Vagina (tissue), 2 donors: ENCODE data around the gene MDN1. TPM values are rescaled to one million over a fixed set of nuclear protein-coding genes. Genes with fewer than 3 reads are reported as not detected.

Experiments used
- DNase-seq, 2 donors: peaks; one replicate each; pipeline ENCODE4 v3.0.0-alpha.2; 2017; ENCODE audit errors: extremely low spot score in 2 of 2
- H3K27ac ChIP-seq: fragments of 200-600 bp; sonication (generic); one replicate; pipeline ENCODE4 v1.5.1; 2019
- H3K27me3 ChIP-seq: fragments of 200-600 bp; sonication (generic); one replicate; pipeline ENCODE4 v1.5.1; 2019
- H3K36me3 ChIP-seq, 2 donors: fragments of 200-600 bp; sonication (generic); one replicate each; pipeline ENCODE4 v1.5.1; 2017 to 2019
- H3K4me1 ChIP-seq: fragments of 200-600 bp; sonication (generic); one replicate; pipeline ENCODE4 v1.5.1; 2019
- H3K4me3 ChIP-seq, 2 donors: fragments of 200-600 bp; sonication (generic); 1 replicate in 1 of 2; 2 replicates in 1 of 2; pipeline ENCODE4 v1.5.1; 2016 to 2019
- H3K9me3 ChIP-seq: fragments of 200-600 bp; sonication (generic); one replicate; pipeline ENCODE4 v1.5.1; 2019
- POLR2A ChIP-seq, 2 donors: fragments of 450-650 bp; IDR thresholded peaks; one replicate each; pipeline ENCODE4 v1.6.1; 2017; ENCODE audit warnings: antibody characterized with exemption in 2 of 2, mild to moderate bottlenecking in 2 of 2, moderate library complexity in 2 of 2
- POLR2AphosphoS5 ChIP-seq, 2 donors: sonication (generic); formaldehyde crosslinking; IDR thresholded peaks; one replicate each; pipeline ENCODE4 v1.9.0; 2017; ENCODE audit warnings: antibody characterized with exemption in 2 of 2, mild to moderate bottlenecking in 2 of 2, low read depth in 1 of 2; ENCODE audit not compliant: insufficient read depth in 1 of 2
- intact Hi-C: fragments of 100-400 bp; cut with DNase I; formaldehyde crosslinking; loops from one replicate; pipeline ENCODE4 v1.15.1; 2023
- total RNA-seq: library from RNA; depleted of rRNA; stranded (reverse); fragments of >200 nt; gene quantifications from one replicate; pipeline ENCODE4 v1.2.3, GENCODE V29; 2016
- TF ChIP-seq, protein P1 (sequence below), 3 experiments: fragments of 450-650 bp in 2 of 3; fragments of 200-600 bp in 1 of 3; sonication (generic) in 1 of 3; IDR thresholded peaks; one replicate each; pipeline ENCODE4 v1.5.1; 2017 to 2019; ENCODE audit warnings: antibody characterized with exemption in 3 of 3, mild to moderate bottlenecking in 2 of 3, moderate library complexity in 2 of 3

MDN1 gene
- total RNA-seq, 1 donor from 2014 or later, result 23.8 TPM

DNA sequence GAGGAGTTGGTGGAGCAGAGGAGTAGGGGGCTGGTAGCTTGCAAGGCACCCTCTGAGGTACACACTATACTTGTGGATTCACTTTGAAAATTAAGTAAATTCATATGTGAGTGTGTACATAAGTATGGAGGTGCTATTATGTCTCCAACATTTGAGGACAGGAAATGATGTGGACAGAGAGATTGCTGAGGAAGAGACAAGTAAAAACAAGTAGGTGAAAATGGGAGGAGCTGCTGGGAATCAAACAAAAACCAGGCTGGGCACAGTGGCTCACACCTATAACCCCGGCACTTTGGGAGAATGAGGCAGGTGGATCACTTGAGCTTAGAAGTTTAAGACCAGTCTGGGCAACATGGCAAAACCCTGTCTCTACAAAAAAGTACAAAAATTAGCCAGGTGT is 111.8 kb downstream of the MDN1 start:
- TF ChIP-seq POLR2A (IDR thresholded peaks at IDR 0.05) (no peak), POLR2AphosphoS5 (IDR thresholded peaks at IDR 0.05; ENCODE audit: insufficient read depth in 1 of 2, low read depth in 1 of 2) (no peak)
- TF ChIP-seq, protein P1, sequence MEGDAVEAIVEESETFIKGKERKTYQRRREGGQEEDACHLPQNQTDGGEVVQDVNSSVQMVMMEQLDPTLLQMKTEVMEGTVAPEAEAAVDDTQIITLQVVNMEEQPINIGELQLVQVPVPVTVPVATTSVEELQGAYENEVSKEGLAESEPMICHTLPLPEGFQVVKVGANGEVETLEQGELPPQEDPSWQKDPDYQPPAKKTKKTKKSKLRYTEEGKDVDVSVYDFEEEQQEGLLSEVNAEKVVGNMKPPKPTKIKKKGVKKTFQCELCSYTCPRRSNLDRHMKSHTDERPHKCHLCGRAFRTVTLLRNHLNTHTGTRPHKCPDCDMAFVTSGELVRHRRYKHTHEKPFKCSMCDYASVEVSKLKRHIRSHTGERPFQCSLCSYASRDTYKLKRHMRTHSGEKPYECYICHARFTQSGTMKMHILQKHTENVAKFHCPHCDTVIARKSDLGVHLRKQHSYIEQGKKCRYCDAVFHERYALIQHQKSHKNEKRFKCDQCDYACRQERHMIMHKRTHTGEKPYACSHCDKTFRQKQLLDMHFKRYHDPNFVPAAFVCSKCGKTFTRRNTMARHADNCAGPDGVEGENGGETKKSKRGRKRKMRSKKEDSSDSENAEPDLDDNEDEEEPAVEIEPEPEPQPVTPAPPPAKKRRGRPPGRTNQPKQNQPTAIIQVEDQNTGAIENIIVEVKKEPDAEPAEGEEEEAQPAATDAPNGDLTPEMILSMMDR (IDR thresholded peaks at IDR 0.05), result no peak
- no peaks in the 10 kb centered on the region for H3K9me3 ChIP-seq
- H3K27ac ChIP-seq, result no peak overlapping the region
- H3K4me3 ChIP-seq, result no peak overlapping the region
- intact Hi-C loops, result no loop called here
- no peak for DNase-seq
- H3K36me3 ChIP-seq, result peaks cover 0 to 55% of the 10 kb centered on the region in 2 donors
- H3K4me1 ChIP-seq, result no peaks in the 10 kb centered on the region
- H3K27me3 ChIP-seq, result no peaks in the 10 kb centered on the region

DNA sequence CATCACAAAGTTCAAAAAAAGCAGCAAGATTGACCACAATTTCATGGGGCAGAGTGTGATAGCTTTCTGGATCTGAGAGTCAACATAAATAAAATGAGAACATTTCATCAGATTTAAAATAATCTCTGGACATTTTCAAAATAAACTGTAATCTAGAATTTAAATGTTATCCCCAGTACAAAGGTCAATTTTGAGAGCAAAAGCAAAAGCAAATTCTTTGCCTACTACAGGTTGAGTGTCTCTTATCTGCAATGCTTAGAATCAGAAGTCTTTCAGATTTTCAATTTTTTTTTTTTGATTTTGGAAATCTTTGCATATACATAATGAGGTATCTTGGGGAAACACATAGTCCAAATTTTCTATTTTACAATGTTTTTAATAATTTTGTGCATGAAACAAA is 113.5 kb downstream of the MDN1 start:
- Histone ChIP-seq H3K27me3 (no peaks in the 10 kb centered on the region), H3K36me3 (peaks cover 0 to 52% of the 10 kb centered on the region in 2 donors), H3K9me3 (no peaks in the 10 kb centered on the region), H3K4me1 (no peaks in the 10 kb centered on the region), H3K4me3 (no peak overlapping the region), H3K27ac (no peak overlapping the region)
- TF ChIP-seq POLR2AphosphoS5 (IDR thresholded peaks at IDR 0.05; ENCODE audit: insufficient read depth in 1 of 2, low read depth in 1 of 2) (no peak), POLR2A (IDR thresholded peaks at IDR 0.05) (no peak)
- TF ChIP-seq, protein P1 (IDR thresholded peaks at IDR 0.05), result no peak
- DNase-seq, result no peak
- intact Hi-C loops, result no loop called here

DNA sequence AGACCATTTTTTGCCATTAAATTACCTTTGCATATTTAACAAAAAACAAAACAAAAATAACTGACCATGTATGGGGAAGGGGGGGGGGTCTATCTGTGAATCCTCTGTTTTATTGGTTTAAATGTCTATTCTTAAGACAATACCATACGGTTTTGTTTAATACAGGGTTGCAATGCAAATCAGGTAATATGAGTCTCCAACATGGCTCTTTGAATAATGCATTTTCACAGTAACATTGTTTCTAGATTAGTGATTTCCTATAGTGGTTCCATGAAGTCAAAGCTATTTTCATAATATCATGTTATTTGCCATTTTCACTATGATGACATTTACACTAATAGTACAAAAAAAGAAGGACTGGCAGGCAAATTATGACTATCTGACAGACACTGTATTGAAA is 116.3 kb downstream of the MDN1 start:
- H3K27ac ChIP-seq, result no peak overlapping the region
- H3K9me3 ChIP-seq, result no peaks in the 10 kb centered on the region
- H3K4me1 ChIP-seq, result no peaks in the 10 kb centered on the region
- no peak for DNase-seq
- intact Hi-C loops, result no loop called here
- no peak overlapping the region for H3K4me3 ChIP-seq
- TF ChIP-seq POLR2A (IDR thresholded peaks at IDR 0.05) (no peak), POLR2AphosphoS5 (IDR thresholded peaks at IDR 0.05; ENCODE audit: insufficient read depth in 1 of 2, low read depth in 1 of 2) (no peak)
- TF ChIP-seq, protein P1 (IDR thresholded peaks at IDR 0.05), result no peak
- H3K27me3 ChIP-seq, result no peaks in the 10 kb centered on the region
- peaks cover 0 to 59% of the 10 kb centered on the region in 2 donors for H3K36me3 ChIP-seq

DNA sequence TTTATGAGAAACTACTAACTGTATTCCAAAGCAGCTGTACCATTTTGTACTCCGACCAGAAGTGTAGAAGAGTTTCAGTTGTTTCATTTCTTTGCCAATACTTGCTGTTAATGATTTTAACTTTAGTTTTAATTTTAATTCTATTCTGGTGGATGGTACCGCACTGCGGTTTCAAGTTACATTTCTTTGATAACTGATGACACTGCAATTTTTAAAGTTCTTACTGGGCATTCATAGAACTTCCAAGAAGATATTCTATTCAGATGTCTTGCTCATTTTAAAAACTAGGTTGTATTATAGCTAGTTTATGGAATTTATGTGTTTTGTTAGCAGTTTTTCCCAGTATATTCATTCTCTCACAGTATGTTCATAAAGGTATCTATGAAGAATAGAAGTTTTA is 117.2 kb downstream of the MDN1 start:
- intact Hi-C loops, result no loop called here
- no peak overlapping the region for H3K27ac ChIP-seq
- no peaks in the 10 kb centered on the region for H3K4me1 ChIP-seq
- peaks cover 0 to 57% of the 10 kb centered on the region in 2 donors for H3K36me3 ChIP-seq
- no peak for TF ChIP-seq POLR2A (IDR thresholded peaks at IDR 0.05)
- no peak for TF ChIP-seq POLR2AphosphoS5 (IDR thresholded peaks at IDR 0.05; ENCODE audit: insufficient read depth in 1 of 2, low read depth in 1 of 2)
- TF ChIP-seq, protein P1 (IDR thresholded peaks at IDR 0.05), result no peak
- DNase-seq, result no peak
- H3K27me3 ChIP-seq, result no peaks in the 10 kb centered on the region
- H3K9me3 ChIP-seq, result no peaks in the 10 kb centered on the region
- no peak overlapping the region for H3K4me3 ChIP-seq

DNA sequence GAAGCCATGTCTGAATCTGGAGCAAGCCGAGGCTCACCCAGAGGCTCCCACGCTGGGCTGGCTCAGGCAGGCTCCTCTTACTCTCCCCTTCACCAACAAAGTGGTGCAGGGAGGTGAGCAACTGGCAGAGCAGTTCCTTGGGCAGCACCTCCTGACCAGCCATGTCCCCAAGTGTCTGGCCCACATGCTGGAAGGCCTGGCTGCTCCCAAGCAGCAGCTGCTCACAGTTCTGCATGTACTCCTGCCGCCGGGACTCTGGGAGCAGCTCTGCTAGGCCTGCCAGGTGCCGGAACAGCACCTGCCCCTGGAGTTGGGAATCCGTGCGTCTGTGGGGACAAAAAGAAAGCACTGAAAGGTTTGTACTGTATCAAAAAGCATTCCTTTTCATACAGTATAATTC is 123.9 kb downstream of the MDN1 start:
- no peak overlapping the region for H3K4me3 ChIP-seq
- TF ChIP-seq POLR2A (IDR thresholded peaks at IDR 0.05) (no peak), POLR2AphosphoS5 (IDR thresholded peaks at IDR 0.05; ENCODE audit: insufficient read depth in 1 of 2, low read depth in 1 of 2) (no peak)
- TF ChIP-seq, protein P1 (IDR thresholded peaks at IDR 0.05), result no peak
- intact Hi-C loops, result no loop called here
- no peaks in the 10 kb centered on the region for H3K9me3 ChIP-seq
- no peaks in the 10 kb centered on the region for H3K27me3 ChIP-seq
- no peak overlapping the region for H3K27ac ChIP-seq
- H3K4me1 ChIP-seq, result no peaks in the 10 kb centered on the region
- DNase-seq, result no peak
- H3K36me3 ChIP-seq, result peaks cover 0 to 75% of the 10 kb centered on the region in 2 donors
